ENCODE data around the gene ZSCAN31. TPM values are rescaled to one million over a fixed set of nuclear protein-coding genes. Genes with fewer than 3 reads are reported as not detected.

ZSCAN31 gene
- total and polyA plus RNA-seq, 9 of the 15 experiments (the other 6 are each of a cell fraction or from before 2014, with no cell fraction given) = 3.9 to 12.1 (median 7.0) TPM

DNA sequence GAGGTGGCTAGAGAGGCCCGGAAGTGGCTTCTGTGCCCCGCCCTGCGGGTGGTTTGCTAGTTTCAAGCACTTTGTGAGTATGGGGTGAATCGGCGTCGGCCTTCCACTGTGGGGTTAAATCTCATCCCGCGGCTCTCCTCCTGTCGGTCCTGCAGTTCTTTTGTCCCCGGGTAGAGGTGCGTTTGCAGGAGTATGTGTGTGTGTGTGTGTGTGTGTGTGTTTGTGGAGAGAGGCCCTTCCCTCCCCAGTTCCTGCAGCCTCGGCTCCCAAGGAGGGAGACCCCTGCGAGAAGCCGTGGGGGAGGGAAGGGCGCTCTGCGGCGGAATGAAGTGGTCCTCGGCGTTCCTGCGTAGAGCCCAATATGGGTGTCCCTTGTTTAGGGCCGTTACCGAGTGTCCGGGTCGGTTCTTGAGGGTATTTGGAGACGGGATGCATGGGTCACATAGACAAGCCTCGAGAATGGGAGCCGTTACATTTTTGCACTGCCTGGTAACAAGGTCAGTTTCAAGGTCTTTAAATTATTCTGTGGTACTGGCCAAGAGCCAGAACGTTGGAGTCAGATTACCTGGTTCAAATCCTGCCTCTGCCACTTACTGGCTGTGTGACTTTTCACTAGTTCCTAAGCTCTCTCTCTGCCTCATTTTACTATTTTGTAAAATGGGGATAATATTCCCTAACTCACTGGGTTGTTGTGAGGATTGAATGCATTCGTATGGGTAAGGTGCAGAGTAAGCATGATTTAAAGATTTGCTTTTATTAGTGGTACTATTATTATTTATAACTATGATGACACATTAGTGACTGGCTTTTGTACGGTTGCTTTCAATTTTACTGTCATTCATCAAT, 14.2 kb upstream of the ZSCAN31 start, which contains the start of gene ZKSCAN3 (continued):
- 0 out of 2 replicates have a peak, but pooled peaks have one; percentile 25 for TF ChIP-seq STAT6 (CRISPR knock-in tag; IDR thresholded peaks at IDR 0.05)
- peak; percentile 72; the same call in 1 of the 2 replicates for TF ChIP-seq DIDO1 (tag; IDR thresholded peaks at IDR 0.05; ENCODE audit: low read depth)
- peak; percentile 97; the same call in 1 of the 2 replicates for TF ChIP-seq DNMT1 (IDR thresholded peaks at IDR 0.05)
- no peak for TF ChIP-seq BRCA1 (IDR thresholded peaks at IDR 0.05)
- no peak for TF ChIP-seq BRCA1 (CRISPR knock-in tag; IDR thresholded peaks at IDR 0.05)
- TF ChIP-seq ZNF408 (CRISPR knock-in tag; IDR thresholded peaks at IDR 0.05; ENCODE audit: low read depth) = no peak
- peak; percentile 86 for TF ChIP-seq SMAD4 (CRISPR knock-in tag; conservative IDR thresholded peaks at IDR 0.05)
- TF ChIP-seq CBFB (CRISPR knock-in tag; IDR thresholded peaks at IDR 0.05) = peak; percentile 69; the same call in 1 of the 2 replicates
- no peak for TF ChIP-seq ZNF143 (CRISPR knock-in tag; IDR thresholded peaks at IDR 0.05)
- TF ChIP-seq, protein P1, sequence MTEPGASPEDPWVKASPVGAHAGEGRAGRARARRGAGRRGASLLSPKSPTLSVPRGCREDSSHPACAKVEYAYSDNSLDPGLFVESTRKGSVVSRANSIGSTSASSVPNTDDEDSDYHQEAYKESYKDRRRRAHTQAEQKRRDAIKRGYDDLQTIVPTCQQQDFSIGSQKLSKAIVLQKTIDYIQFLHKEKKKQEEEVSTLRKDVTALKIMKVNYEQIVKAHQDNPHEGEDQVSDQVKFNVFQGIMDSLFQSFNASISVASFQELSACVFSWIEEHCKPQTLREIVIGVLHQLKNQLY (CRISPR knock-in tag; conservative IDR thresholded peaks at IDR 0.05) = no peak; a peak in 1 of 4 replicates
- no peak; the same call in 1 of the 2 replicates for TF ChIP-seq TEAD2 (tag; IDR thresholded peaks at IDR 0.05)
- TF ChIP-seq, protein P2, sequence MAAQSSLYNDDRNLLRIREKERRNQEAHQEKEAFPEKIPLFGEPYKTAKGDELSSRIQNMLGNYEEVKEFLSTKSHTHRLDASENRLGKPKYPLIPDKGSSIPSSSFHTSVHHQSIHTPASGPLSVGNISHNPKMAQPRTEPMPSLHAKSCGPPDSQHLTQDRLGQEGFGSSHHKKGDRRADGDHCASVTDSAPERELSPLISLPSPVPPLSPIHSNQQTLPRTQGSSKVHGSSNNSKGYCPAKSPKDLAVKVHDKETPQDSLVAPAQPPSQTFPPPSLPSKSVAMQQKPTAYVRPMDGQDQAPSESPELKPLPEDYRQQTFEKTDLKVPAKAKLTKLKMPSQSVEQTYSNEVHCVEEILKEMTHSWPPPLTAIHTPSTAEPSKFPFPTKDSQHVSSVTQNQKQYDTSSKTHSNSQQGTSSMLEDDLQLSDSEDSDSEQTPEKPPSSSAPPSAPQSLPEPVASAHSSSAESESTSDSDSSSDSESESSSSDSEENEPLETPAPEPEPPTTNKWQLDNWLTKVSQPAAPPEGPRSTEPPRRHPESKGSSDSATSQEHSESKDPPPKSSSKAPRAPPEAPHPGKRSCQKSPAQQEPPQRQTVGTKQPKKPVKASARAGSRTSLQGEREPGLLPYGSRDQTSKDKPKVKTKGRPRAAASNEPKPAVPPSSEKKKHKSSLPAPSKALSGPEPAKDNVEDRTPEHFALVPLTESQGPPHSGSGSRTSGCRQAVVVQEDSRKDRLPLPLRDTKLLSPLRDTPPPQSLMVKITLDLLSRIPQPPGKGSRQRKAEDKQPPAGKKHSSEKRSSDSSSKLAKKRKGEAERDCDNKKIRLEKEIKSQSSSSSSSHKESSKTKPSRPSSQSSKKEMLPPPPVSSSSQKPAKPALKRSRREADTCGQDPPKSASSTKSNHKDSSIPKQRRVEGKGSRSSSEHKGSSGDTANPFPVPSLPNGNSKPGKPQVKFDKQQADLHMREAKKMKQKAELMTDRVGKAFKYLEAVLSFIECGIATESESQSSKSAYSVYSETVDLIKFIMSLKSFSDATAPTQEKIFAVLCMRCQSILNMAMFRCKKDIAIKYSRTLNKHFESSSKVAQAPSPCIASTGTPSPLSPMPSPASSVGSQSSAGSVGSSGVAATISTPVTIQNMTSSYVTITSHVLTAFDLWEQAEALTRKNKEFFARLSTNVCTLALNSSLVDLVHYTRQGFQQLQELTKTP (IDR thresholded peaks at IDR 0.05; ENCODE audit: low read depth in 1 of 2, partially characterized antibody in 2 of 2) = peak; percentile 83 to 97
- TF ChIP-seq ADNP (tag; IDR thresholded peaks at IDR 0.05) = peak; percentile 99
- TF ChIP-seq, protein P3, sequence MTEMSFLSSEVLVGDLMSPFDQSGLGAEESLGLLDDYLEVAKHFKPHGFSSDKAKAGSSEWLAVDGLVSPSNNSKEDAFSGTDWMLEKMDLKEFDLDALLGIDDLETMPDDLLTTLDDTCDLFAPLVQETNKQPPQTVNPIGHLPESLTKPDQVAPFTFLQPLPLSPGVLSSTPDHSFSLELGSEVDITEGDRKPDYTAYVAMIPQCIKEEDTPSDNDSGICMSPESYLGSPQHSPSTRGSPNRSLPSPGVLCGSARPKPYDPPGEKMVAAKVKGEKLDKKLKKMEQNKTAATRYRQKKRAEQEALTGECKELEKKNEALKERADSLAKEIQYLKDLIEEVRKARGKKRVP (CRISPR knock-in tag; IDR thresholded peaks at IDR 0.05) = no peak; the same call in 1 of the 2 replicates
- TF ChIP-seq PHTF2 (CRISPR knock-in tag; IDR thresholded peaks at IDR 0.05) = peak; percentile 16; the same call in 1 of the 2 replicates
- peak; percentile 66 for TF ChIP-seq MAFG (tag; conservative IDR thresholded peaks at IDR 0.05)

Measured in K562 (cell line).